Coronary artery (tissue), 2 donors: ENCODE data around the gene HOXC5.

Source experiments
- DNase-seq: peaks from one replicate; pipeline ENCODE4 v3.0.0-alpha.2; 2017; ENCODE audit warnings: low spot score
- H3K27ac ChIP-seq, 2 donors: fragments of 200-600 bp; sonication (generic); one replicate each; pipeline ENCODE4 v1.5.1; 2016 to 2019
- H3K4me3 ChIP-seq: fragments of 200-600 bp; sonication (generic); 2 replicates; pipeline ENCODE4 v1.5.1; 2016; ENCODE audit warnings: mild to moderate bottlenecking, moderate library complexity
- CTCF ChIP-seq: fragments of 200-600 bp; sonication (generic); IDR thresholded peaks from one replicate; pipeline ENCODE4 v1.5.1; 2019; ENCODE audit warnings: antibody characterized with exemption

HOXC5 gene

GRCh38 chr12:54044425-54045103, 11.7 kb downstream of the HOXC5 start:
- DNase-seq: no peak
- no peak overlapping the region for H3K4me3 ChIP-seq
- TF ChIP-seq CTCF: no peak
- H3K27ac ChIP-seq: no peak overlapping the region

- no peak overlapping the region for H3K4me3 ChIP-seq
- no peak for TF ChIP-seq CTCF
- DNase-seq: no peak
- no peak overlapping the region for H3K27ac ChIP-seq
Observed at GRCh38 chr12:54045401-54045800, 12.6 kb downstream of the HOXC5 start.

- DNase-seq: no peak
- no peak overlapping the region for H3K27ac ChIP-seq
- no peak for TF ChIP-seq CTCF
- no peak overlapping the region for H3K4me3 ChIP-seq
Observed at GRCh38 chr12:54045868-54046521, 13.1 kb downstream of the HOXC5 start.

- no peak for DNase-seq
- Histone ChIP-seq H3K4me3 (peak overlapping the region; percentile 48), H3K27ac (no peak overlapping the region)
- no peak for TF ChIP-seq CTCF
Observed at GRCh38 chr12:54046809-54047159, 13.9 kb downstream of the HOXC5 start.

- DNase-seq: no peak
- peak overlapping the region; percentile 48 for H3K4me3 ChIP-seq
- TF ChIP-seq CTCF: no peak
- no peak overlapping the region for H3K27ac ChIP-seq
Observed at GRCh38 chr12:54047160-54047963, 14.5 kb downstream of the HOXC5 start.

GRCh38 chr12:54047964-54048303, 15.1 kb downstream of the HOXC5 start:
- no peak for TF ChIP-seq CTCF
- DNase-seq: no peak
- Histone ChIP-seq H3K4me3 (no peak overlapping the region), H3K27ac (no peak overlapping the region)
